Measurements from ENCODE around the gene SFSWAP.

DNA sequence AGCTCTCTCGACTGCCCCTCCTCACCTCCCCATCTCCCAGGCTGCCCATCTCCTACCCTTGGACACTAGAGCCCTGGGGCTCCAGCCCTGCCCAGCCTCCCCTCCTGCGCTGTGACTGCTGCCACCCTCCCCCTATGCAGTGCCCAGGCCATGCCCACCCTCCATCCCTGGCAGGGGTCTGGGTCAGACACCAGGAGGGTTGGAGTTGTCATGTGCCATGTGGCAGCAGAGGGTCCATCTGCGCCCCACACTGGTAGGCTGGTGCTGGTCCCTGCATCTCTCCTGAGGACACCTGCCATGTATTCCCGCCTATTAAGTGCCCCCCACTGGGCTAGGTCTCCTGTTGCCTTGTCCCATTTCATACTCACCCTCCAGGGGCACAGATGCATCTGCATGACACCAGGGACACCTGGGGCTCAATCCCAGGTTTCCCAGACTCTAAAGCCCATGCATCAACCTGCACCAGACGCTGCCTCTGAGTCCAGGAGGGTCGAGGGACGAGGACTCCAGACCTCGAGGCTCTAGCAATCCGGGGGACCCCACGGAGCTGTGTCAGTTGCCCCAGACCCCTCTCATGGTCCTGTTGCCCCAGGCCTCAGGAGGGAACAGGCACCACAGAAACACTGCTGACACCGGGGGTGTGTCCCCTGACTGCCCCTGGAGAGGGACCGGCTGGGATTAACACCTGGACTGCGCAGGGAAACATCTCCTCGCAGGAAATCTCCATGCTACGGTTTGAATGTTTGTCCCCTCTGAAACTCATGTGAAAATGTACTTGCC is 23.4 kb upstream of the SFSWAP start:
- TF ChIP-seq CTCF (IDR thresholded peaks at IDR 0.05), result no peak
- no peak for TF ChIP-seq POLR2A (IDR thresholded peaks at IDR 0.05)
